Uterus (tissue), 4 donors: ENCODE results near the gene ZNF48. TPM values are rescaled to one million over a fixed set of nuclear protein-coding genes. Genes with fewer than 3 reads are reported as not detected.
A peak's percentile ranks its signal among the peaks of the same experiment; 100 is the strongest.

Experiments used
- DNase-seq, 2 donors: peaks; one replicate each; pipeline ENCODE4 v3.0.0-alpha.2; 2019 to 2020
- H3K27ac ChIP-seq, 2 donors: fragments of 200-600 bp; sonication (generic); 1 replicate in 1 of 2; 2 replicates in 1 of 2; pipeline ENCODE4 v1.5.1; 2016 to 2018
- H3K27me3 ChIP-seq, 2 donors: fragments of 200-600 bp; sonication (generic); one replicate each; pipeline ENCODE4 v1.5.1; 2018 to 2019; ENCODE audit warnings: control low read depth in 1 of 2
- H3K36me3 ChIP-seq, 2 donors: fragments of 200-600 bp; sonication (generic); one replicate each; pipeline ENCODE4 v1.5.1; 2019; ENCODE audit warnings: control low read depth in 1 of 2
- H3K4me1 ChIP-seq, 2 donors: fragments of 200-600 bp; sonication (generic); one replicate each; pipeline ENCODE4 v1.5.1; 2018 to 2019; ENCODE audit warnings: control low read depth in 1 of 2
- H3K4me3 ChIP-seq, 2 donors: fragments of 200-600 bp; sonication (generic); 1 replicate in 1 of 2; 2 replicates in 1 of 2; pipeline ENCODE4 v1.5.1; 2018 to 2019; ENCODE audit warnings: mild to moderate bottlenecking in 1 of 2
- H3K9me3 ChIP-seq, 2 donors: fragments of 200-600 bp; sonication (generic); one replicate each; pipeline ENCODE4 v1.5.1; 2019; ENCODE audit warnings: control low read depth in 1 of 2
- CTCF ChIP-seq, 4 experiments: fragments of 200-600 bp in 2 of 4; fragments of 450-650 bp in 2 of 4; sonication (generic) in 2 of 4; IDR thresholded peaks; one replicate each; pipeline ENCODE4 v1.5.1; 2016 to 2019; ENCODE audit warnings: antibody characterized with exemption in 4 of 4, mild to moderate bottlenecking in 2 of 4, moderate library complexity in 1 of 4
- POLR2A ChIP-seq, 2 donors: fragments of 450-650 bp; IDR thresholded peaks; one replicate each; pipeline ENCODE4 v1.6.1; 2016; ENCODE audit warnings: antibody characterized with exemption in 2 of 2, mild to moderate bottlenecking in 1 of 2, moderate library complexity in 1 of 2
- intact Hi-C: fragments of 100-400 bp; cut with DNase I; formaldehyde crosslinking; loops from one replicate; pipeline ENCODE4 v1.15.1; 2023; ENCODE audit warnings: low total_unique reads
- total RNA-seq, 4 donors: library from RNA; depleted of rRNA in 3 of 4; stranded (reverse); fragments of >200 nt in 3 of 4; gene quantifications; one replicate each; pipeline versions ENCODE4 v1.1.0 to v1.2.4, GENCODE V29; 2014 to 2023
- donor health status: DM: yes; HTN: yes; CAD: no.

The ZNF48 gene
- total RNA-seq, 4 donors from 2014 or later, result 2.6 to 21.0 (median 12.7) TPM

- Histone ChIP-seq H3K4me3 (peak overlapping the region; percentile 70 to 98), H3K27ac (peak overlapping the region in 1 of 2 donors; percentile 93), H3K27me3 (no peaks in the 10 kb centered on the region), H3K4me1 (peaks cover 0 to 12% of the 10 kb centered on the region in 2 donors), H3K36me3 (no peaks in the 10 kb centered on the region), H3K9me3 (no peaks in the 10 kb centered on the region)
- intact Hi-C loops, result no loop called here
- TF ChIP-seq POLR2A (IDR thresholded peaks at IDR 0.05), result no peak
- TF ChIP-seq CTCF (IDR thresholded peaks at IDR 0.05), result no peak
- DNase-seq, result no peak
Measured at GRCh38 chr16:30367349-30368009, 27.7 kb upstream of the ZNF48 start.

- TF ChIP-seq POLR2A (IDR thresholded peaks at IDR 0.05), result no peak
- no peak for TF ChIP-seq CTCF (IDR thresholded peaks at IDR 0.05)
- DNase-seq, result no peak
- Histone ChIP-seq H3K27me3 (no peaks in the 10 kb centered on the region), H3K9me3 (no peaks in the 10 kb centered on the region), H3K4me3 (peak overlapping the region; percentile 70 to 98), H3K4me1 (peaks cover 0 to 12% of the 10 kb centered on the region in 2 donors), H3K36me3 (no peaks in the 10 kb centered on the region), H3K27ac (peak overlapping the region; percentile 86 to 93)
- intact Hi-C loops, result no loop called here
Measured at GRCh38 chr16:30368122-30368791, 27.0 kb upstream of the ZNF48 start.

- Histone ChIP-seq H3K9me3 (no peaks in the 10 kb centered on the region), H3K4me1 (peaks cover 0 to 12% of the 10 kb centered on the region in 2 donors), H3K27me3 (no peaks in the 10 kb centered on the region), H3K36me3 (no peaks in the 10 kb centered on the region), H3K4me3 (peak overlapping the region; percentile 70 to 98), H3K27ac (peak overlapping the region; percentile 86 to 93)
- no peak for DNase-seq
- intact Hi-C loops, result no loop called here
- TF ChIP-seq CTCF (IDR thresholded peaks at IDR 0.05) (no peak), POLR2A (IDR thresholded peaks at IDR 0.05) (no peak)
Measured at GRCh38 chr16:30368792-30369090, 26.5 kb upstream of the ZNF48 start.

GRCh38 chr16:30369091-30369937 lies 25.9 kb upstream of the ZNF48 start:
- TF ChIP-seq CTCF (IDR thresholded peaks at IDR 0.05), result no peak
- no peaks in the 10 kb centered on the region for H3K27me3 ChIP-seq
- peak overlapping the region; percentile 70 to 98 for H3K4me3 ChIP-seq
- DNase-seq, result no peak
- no peaks in the 10 kb centered on the region for H3K36me3 ChIP-seq
- peak overlapping the region; percentile 86 to 93 for H3K27ac ChIP-seq
- no peaks in the 10 kb centered on the region for H3K9me3 ChIP-seq
- H3K4me1 ChIP-seq, result peaks cover 0 to 12% of the 10 kb centered on the region in 2 donors
- intact Hi-C loops, result no loop called here
